ENCODE data around the gene ZNF823.

DNA sequence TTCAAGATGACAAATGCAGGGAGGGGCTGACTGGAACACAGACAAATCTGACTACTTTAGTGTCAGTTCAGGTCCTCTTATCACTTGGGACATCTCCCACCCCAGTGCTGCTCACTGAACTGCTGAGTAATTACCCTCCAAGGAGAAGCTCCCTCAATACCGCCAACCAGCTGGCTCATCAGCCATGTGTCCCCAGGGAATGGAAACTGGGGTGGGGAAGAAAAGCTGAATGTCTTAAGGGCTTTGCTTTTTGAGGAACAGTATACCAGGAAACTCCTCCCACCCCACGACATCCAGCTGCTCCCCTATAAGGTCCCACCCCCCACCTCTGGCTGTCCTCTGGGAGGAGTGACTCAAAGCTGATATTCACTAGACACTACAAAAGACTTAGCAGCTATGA is 2.0 kb downstream of the ZNF823 start:
- TF ChIP-seq EZH2phosphoT487 (IDR thresholded peaks at IDR 0.05; ENCODE audit: insufficient read depth, low read depth) (no peak), EZH2 (IDR thresholded peaks at IDR 0.05; ENCODE audit: insufficient read depth, poor library complexity, severe bottlenecking) (no peak)

All from GM23248 (cell line).